Measurements from ENCODE around the gene TMED10. TPM values are rescaled to one million over a fixed set of nuclear protein-coding genes. Genes with fewer than 3 reads are reported as not detected.
A peak's percentile ranks its signal among the peaks of the same experiment; 100 is the strongest.

TMED10 gene
- total RNA-seq, 2 experiments from 2014 or later: 173 to 179 TPM

DNA sequence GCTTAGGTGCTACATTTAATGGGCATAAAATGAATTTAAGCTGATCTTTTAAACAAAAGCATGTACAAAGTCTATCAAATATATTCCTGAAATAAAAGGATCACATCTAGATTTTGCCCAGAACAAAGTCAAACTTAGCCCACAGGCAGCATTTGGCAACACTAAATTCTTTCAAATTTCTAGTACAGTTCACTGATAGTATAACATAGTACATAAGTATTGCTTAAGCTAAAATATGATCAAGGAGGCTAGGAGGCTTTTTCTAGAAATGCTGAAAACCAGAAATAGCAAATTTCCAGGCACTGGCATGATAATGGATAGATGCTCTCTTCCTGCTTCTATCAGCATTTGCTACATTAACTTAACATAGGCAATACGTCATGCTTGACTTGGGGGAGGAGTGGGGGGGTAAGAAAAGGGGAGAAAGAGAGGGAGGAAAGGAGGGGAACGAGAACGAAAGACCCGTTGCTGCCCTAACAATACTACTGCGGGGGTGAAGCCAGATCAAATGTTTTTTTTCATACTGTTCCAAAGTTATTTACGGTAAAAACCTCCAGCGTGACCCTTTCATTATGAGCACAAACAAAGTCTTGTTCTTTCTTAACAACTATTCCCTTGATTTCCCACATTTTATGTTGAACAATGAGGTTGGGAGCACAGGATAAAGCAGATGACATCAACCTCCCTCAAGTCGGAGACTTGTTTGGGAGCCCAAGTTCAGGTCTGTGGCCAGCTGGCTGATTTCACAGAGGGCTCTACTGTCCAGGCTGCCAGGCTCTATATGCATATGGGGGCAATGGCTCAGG is 10.6 kb downstream of the TMED10 start:
- Mint-ChIP-seq H3K36me3 (ENCODE audit: low read depth) (peaks cover 13% of the 10 kb centered on the region), H3K4me3 (no peak overlapping the region), H3K27me3 (no peaks in the 10 kb centered on the region), H3K27ac (no peak overlapping the region), H3K4me1 (ENCODE audit: low read depth) (peaks cover 72% of the 10 kb centered on the region), H3K9me3 (no peaks in the 10 kb centered on the region)
- no peak for DNase-seq
- ChIA-PET CTCF (no interaction called here), POLR2A (interaction anchor here (0.6 to 1.0 kb wide), 2 partner anchors 12 to 28 kb away, joined by 4 read pairs; no protein-coding TSS in a partner anchor)
- intact Hi-C loops (cut with micrococcal nuclease): no loop called here
- ATAC-seq: no peak
- TF ChIP-seq CTCF (IDR thresholded peaks at IDR 0.05): no peak

DNA sequence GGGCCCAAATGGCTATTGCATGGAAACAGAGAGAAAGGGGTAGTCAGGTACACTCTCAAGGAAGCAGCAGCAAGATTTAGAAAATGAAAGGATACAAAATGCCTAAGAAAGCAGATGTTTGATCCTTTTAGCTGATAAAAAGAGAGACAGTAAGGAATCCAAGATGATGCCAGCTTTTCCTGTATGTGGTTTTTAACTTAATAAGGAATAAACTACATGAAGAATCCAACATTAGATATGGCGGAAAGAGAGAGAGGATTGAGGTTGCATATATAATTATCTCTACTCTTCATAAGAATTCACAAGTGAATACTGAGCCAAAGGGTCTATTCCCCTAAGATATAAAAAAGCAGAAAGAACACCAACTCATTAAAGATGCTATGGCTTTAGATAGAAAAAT is 11.6 kb downstream of the TMED10 start:
- Mint-ChIP-seq H3K4me3 (no peak overlapping the region), H3K36me3 (ENCODE audit: low read depth) (peaks cover 15% of the 10 kb centered on the region), H3K27me3 (no peaks in the 10 kb centered on the region), H3K4me1 (ENCODE audit: low read depth) (peaks cover 74% of the 10 kb centered on the region), H3K27ac (no peak overlapping the region), H3K9me3 (no peaks in the 10 kb centered on the region)
- no peak for TF ChIP-seq CTCF (IDR thresholded peaks at IDR 0.05)
- ATAC-seq: no peak
- intact Hi-C loops (cut with micrococcal nuclease): no loop called here
- no peak for DNase-seq
- ChIA-PET CTCF (no interaction called here), POLR2A (interaction anchor here (0.6 to 1.0 kb wide), 2 partner anchors 13 to 27 kb away, joined by 4 read pairs; no protein-coding TSS in a partner anchor)

DNA sequence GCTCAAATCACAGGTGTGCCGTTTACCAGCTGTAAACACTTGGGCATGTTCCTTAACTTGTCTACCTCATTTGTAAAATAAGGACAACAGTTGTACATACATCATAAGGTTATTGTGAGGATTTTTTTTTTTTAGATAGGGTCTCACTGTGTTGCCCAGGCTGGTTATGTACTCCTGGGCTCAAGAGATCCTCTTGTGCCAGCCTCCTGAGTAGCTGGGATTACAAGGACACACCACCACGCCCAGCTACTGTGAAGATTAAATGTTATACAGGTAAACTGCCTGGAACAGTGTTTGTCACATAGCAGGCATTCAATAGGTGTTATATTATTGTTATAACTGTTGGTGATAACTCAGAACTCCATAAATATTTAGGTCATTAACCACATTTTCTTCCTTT is 12.7 kb downstream of the TMED10 start:
- no peak overlapping the region for H3K4me3 Mint-ChIP-seq
- no peaks in the 10 kb centered on the region for H3K27me3 Mint-ChIP-seq
- ATAC-seq: no peak
- H3K9me3 Mint-ChIP-seq: no peaks in the 10 kb centered on the region
- no peak overlapping the region for H3K27ac Mint-ChIP-seq
- CTCF ChIA-PET: interaction anchor here (1.3 kb wide), 1 partner anchor 132 kb away, joined by 3 read pairs; no protein-coding TSS in a partner anchor
- POLR2A ChIA-PET: no interaction called here
- H3K36me3 Mint-ChIP-seq (ENCODE audit: low read depth): peaks cover 11% of the 10 kb centered on the region
- DNase-seq: no peak
- peaks cover 75% of the 10 kb centered on the region for H3K4me1 Mint-ChIP-seq (ENCODE audit: low read depth)
- TF ChIP-seq CTCF (IDR thresholded peaks at IDR 0.05): no peak
- intact Hi-C loops (cut with micrococcal nuclease): no loop called here

- peaks cover 11% of the 10 kb centered on the region for H3K36me3 Mint-ChIP-seq (ENCODE audit: low read depth)
- ChIA-PET CTCF (interaction anchor here (1.3 to 2.1 kb wide), 2 partner anchors 12 to 133 kb away, joined by 3 to 6 read pairs; no protein-coding TSS in a partner anchor), POLR2A (no interaction called here)
- peak; percentile 51 for ATAC-seq
- H3K27me3 Mint-ChIP-seq: no peaks in the 10 kb centered on the region
- intact Hi-C loops (cut with micrococcal nuclease): no loop called here
- peaks cover 68% of the 10 kb centered on the region for H3K4me1 Mint-ChIP-seq (ENCODE audit: low read depth)
- H3K9me3 Mint-ChIP-seq: no peaks in the 10 kb centered on the region
- H3K27ac Mint-ChIP-seq: peak overlapping the region; percentile 65
- DNase-seq: no peak
- no peak overlapping the region for H3K4me3 Mint-ChIP-seq
- no peak for TF ChIP-seq CTCF (IDR thresholded peaks at IDR 0.05)
Observed at GRCh38 chr14:75162631-75163030, 13.8 kb downstream of the TMED10 start.
